GM19043 (cell line): ENCODE data around the gene CKS1B.
"Not testable (repeated sequence)": the region's sequence is repeated elsewhere in the genome, so short reads cannot be mapped to it uniquely, and the experiment has no call there.

ENCODE experiments used
- ATAC-seq: cut with Tn5 transposase; IDR thresholded peaks from one replicate; pipeline ENCODE4 v1.9.1; 2021; ENCODE audit warnings: low read depth; ENCODE audit not compliant: unreplicated experiment

CKS1B gene

GRCh38 chr1:154962156-154962749 is 12.2 kb upstream of the CKS1B start:
- no peak for ATAC-seq

GRCh38 chr1:154962795-154963330 is 11.6 kb upstream of the CKS1B start:
- no peak for ATAC-seq

GRCh38 chr1:154963643-154964042 is 10.8 kb upstream of the CKS1B start:
- no peak for ATAC-seq

- no peak for ATAC-seq
Measured at GRCh38 chr1:154964359-154964758, 10.1 kb upstream of the CKS1B start.

- no peak for ATAC-seq
Measured at GRCh38 chr1:154966111-154966510, 8.4 kb upstream of the CKS1B start.

GRCh38 chr1:154967331-154967950 is 7.0 kb upstream of the CKS1B start:
- no peak for ATAC-seq

- ATAC-seq: no peak
Measured at GRCh38 chr1:154968731-154969130, 5.8 kb upstream of the CKS1B start.

GRCh38 chr1:154969246-154969645 is 5.2 kb upstream of the CKS1B start:
- no peak for ATAC-seq

- ATAC-seq: no peak
Measured at GRCh38 chr1:154969860-154970452, 4.5 kb upstream of the CKS1B start.

- no peak for ATAC-seq
Measured at GRCh38 chr1:154970631-154971340, 3.7 kb upstream of the CKS1B start, which contains the start of gene SHC1. TSS of gene SHC1 (minus strand) at chr1:154970747. CDS start at chr1:154970526, 221 bp downstream.

GRCh38 chr1:154971341-154971998 is 3.0 kb upstream of the CKS1B start:
- ATAC-seq: no peak

GRCh38 chr1:154972213-154972516 is 2.3 kb upstream of the CKS1B start:
- no peak for ATAC-seq

GRCh38 chr1:154972517-154973343 is 1.8 kb upstream of the CKS1B start:
- ATAC-seq: no peak

- no peak for ATAC-seq
Measured at GRCh38 chr1:154973344-154974101, 958 bp upstream of the CKS1B start.

- peak; percentile 35 for ATAC-seq
Measured at GRCh38 chr1:154974808-154975408, 427 bp downstream of the CKS1B start.

- ATAC-seq: no peak
Measured at GRCh38 chr1:154975409-154976059, 1.1 kb downstream of the CKS1B start.

GRCh38 chr1:154977762-154978161 is 3.3 kb downstream of the CKS1B start:
- not testable (repeated sequence) for ATAC-seq

GRCh38 chr1:154978360-154978759 is 3.9 kb downstream of the CKS1B start:
- no peak for ATAC-seq
